SU-DHL-6 (cell line): ENCODE results near the gene CORO1C.

Experiments
- H2AFZ ChIP-seq: fragments of 200-600 bp; sonication (generic); 2 replicates; pipeline ENCODE4 v1.6.1; 2014; ENCODE audit warnings: low read depth, mild to moderate bottlenecking, moderate library complexity, mixed read lengths, antibody characterized with exemption, low read length; ENCODE audit not compliant: severe bottlenecking
- H3F3A ChIP-seq: fragments of 200-600 bp; shearing (Covaris generic); 2 replicates; pipeline ENCODE4 v1.6.0; 2016; ENCODE audit warnings: antibody characterized with exemption, mild to moderate bottlenecking; ENCODE audit not compliant: insufficient read depth
- H3K27ac ChIP-seq: fragments of 200-600 bp; sonication (generic); 2 replicates; pipeline ENCODE4 v1.5.1; 2016; ENCODE audit warnings: low read depth, mild to moderate bottlenecking, low read length, moderate library complexity, mixed read lengths
- H3K27me3 ChIP-seq: fragments of 200-600 bp; sonication (generic), shearing (Covaris generic); 2 replicates; pipeline ENCODE4 v1.6.0; 2014; ENCODE audit warnings: mild to moderate bottlenecking, low read length
- H3K36me3 ChIP-seq: fragments of 200-600 bp; sonication (generic); 2 replicates; pipeline ENCODE4 v1.6.1; 2014; ENCODE audit warnings: mild to moderate bottlenecking, low read length, mixed read lengths
- H3K4me2 ChIP-seq: fragments of 300-600, 200-600 bp; shearing (Covaris generic), sonication (generic); 2 replicates; pipeline ENCODE4 v1.6.0; 2014; ENCODE audit warnings: low read length, low read depth, mild to moderate bottlenecking; ENCODE audit not compliant: poor library complexity, severe bottlenecking
- H3K4me3 ChIP-seq: fragments of 200-600 bp; sonication (generic); 2 replicates; pipeline ENCODE4 v1.5.1; 2014; ENCODE audit warnings: antibody characterized with exemption, low read length, mild to moderate bottlenecking, mixed read lengths; ENCODE audit not compliant: insufficient read depth, poor library complexity, severe bottlenecking
- H3K79me2 ChIP-seq: fragments of 200-600 bp; sonication (generic); 2 replicates; pipeline ENCODE4 v1.6.1; 2014; ENCODE audit warnings: mild to moderate bottlenecking, low read length, moderate library complexity; ENCODE audit not compliant: insufficient read depth
- H3K9ac ChIP-seq: fragments of 200-600 bp; sonication (generic); 2 replicates; pipeline ENCODE4 v1.7.0; 2014; ENCODE audit warnings: mild to moderate bottlenecking, low read length
- H3K9me2 ChIP-seq: fragments of 200-600 bp; sonication (generic); replicated peaks from 2 replicates; pipeline ENCODE4 v1.6.1; 2014; ENCODE audit warnings: low read length; ENCODE audit not compliant: insufficient read depth
- H3K9me3 ChIP-seq: fragments of 200-600 bp; sonication (generic); 2 replicates; pipeline ENCODE4 v1.6.1; 2014; ENCODE audit warnings: low read length, mixed read lengths; ENCODE audit not compliant: insufficient read depth
- H4K20me1 ChIP-seq: fragments of 200-600 bp; sonication (generic); 2 replicates; pipeline ENCODE4 v1.6.1; 2014; ENCODE audit warnings: low read depth, mild to moderate bottlenecking, antibody characterized with exemption, low read length, moderate library complexity, mixed read lengths
- CTCF ChIP-seq: fragments of 200-600 bp; sonication (generic); IDR thresholded peaks from one replicate; pipeline ENCODE4 v1.5.1; 2017; ENCODE audit warnings: antibody characterized with exemption, mild to moderate bottlenecking, low read length, moderate library complexity; ENCODE audit not compliant: insufficient read depth, poor library complexity, severe bottlenecking
- EZH2phosphoT487 ChIP-seq: fragments of 200-600 bp; sonication (generic), shearing (Covaris generic); conservative IDR thresholded peaks from 2 replicates; pipeline ENCODE4 v1.6.1; 2018; ENCODE audit warnings: mild to moderate bottlenecking, antibody characterized with exemption, low read length, moderate library complexity, mixed read lengths

CORO1C gene

DNA sequence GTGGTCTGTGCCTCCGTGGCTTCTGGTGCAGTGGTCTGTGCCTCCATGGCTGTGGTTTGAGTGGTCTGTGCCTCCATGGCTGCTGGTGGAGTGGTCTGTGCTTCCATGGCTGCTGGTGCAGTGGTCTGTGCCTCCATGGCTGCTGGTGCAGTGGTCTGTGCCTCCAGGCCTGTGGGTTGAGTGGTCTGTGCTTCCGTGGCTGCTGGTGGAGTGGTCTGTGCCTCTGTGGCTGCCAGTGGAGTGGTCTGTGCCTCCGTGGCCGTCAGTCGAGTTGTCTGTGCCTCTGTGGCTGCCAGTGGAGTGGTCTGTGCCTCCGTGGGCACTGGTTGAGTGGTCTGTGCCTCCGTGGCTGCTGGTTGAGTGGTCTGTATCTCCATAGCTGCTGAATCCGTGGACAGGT, 107.7 kb downstream of the CORO1C start:
- Histone ChIP-seq H3K4me2 (no peak overlapping the region), H4K20me1 (no peaks in the 10 kb centered on the region), H3K27ac (no peak overlapping the region), H2AFZ (no peak overlapping the region), H3K36me3 (no peaks in the 10 kb centered on the region), H3K9ac (no peak overlapping the region), H3F3A (no peaks in the 10 kb centered on the region), H3K27me3 (no peaks in the 10 kb centered on the region), H3K4me3 (no peak overlapping the region), H3K9me2 (no peaks in the 10 kb centered on the region), H3K9me3 (no peaks in the 10 kb centered on the region), H3K79me2 (no peaks in the 10 kb centered on the region)
- TF ChIP-seq EZH2phosphoT487 (no peak), CTCF (no peak)

DNA sequence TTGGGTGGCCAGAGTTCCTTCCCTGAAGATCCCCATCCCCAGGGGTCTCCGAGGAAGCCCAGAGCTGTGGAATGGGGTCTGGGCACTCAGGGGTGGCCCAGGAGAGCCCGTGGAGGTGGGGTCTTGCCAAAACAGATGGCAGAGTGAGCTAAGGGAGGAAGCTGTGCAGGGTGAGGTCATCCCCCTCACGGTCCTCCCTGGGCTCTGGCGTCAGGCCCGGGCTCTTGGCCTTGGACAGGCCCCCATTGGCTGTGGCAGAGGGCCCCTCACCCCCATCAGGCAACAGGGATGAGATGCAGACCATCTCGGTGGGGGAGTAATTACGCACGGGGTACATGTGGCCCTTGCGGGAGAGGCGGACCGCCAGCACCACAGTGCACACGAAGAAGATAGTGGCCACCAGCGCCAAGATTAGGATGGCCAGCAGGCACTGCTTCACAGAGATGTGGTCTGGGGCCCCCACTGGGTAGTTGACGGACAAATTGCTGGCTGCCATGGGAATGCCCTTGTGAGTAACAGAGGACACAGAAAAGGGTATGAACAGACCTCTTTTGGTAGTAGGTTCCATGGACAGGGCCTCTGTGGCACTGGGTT, 108.3 kb downstream of the CORO1C start:
- H4K20me1 ChIP-seq: no peaks in the 10 kb centered on the region
- H3K4me3 ChIP-seq: no peak overlapping the region
- no peak overlapping the region for H3K27ac ChIP-seq
- H3K79me2 ChIP-seq: no peaks in the 10 kb centered on the region
- H3K36me3 ChIP-seq: no peaks in the 10 kb centered on the region
- H3K9ac ChIP-seq: no peak overlapping the region
- no peak overlapping the region for H3K4me2 ChIP-seq
- no peaks in the 10 kb centered on the region for H3K9me3 ChIP-seq
- no peaks in the 10 kb centered on the region for H3K9me2 ChIP-seq
- no peak for TF ChIP-seq EZH2phosphoT487
- TF ChIP-seq CTCF: no peak
- no peak overlapping the region for H2AFZ ChIP-seq
- no peaks in the 10 kb centered on the region for H3K27me3 ChIP-seq
- H3F3A ChIP-seq: no peaks in the 10 kb centered on the region

DNA sequence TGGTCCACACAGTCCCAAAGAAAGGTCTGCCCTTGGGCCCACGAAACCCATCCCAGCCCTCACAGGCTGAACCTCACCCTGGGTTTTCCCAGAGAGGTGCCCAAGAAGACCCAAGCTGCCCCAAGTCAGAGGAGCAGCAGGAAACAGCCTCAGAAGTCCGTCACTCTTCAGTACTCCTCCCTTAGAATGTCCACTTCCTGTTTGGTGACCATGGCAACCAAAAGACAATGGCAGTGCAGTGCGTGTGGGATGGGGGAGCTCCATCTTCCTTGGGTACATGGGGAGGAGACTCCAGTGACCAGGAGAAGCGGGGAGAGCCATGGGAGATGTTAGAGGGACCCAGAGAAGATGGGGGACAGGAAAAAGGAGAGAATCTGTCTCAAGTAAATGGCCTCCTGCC, 108.9 kb downstream of the CORO1C start:
- Histone ChIP-seq H3K9me2 (no peaks in the 10 kb centered on the region), H3K9me3 (no peaks in the 10 kb centered on the region), H3K9ac (no peak overlapping the region), H4K20me1 (no peaks in the 10 kb centered on the region), H3K4me2 (no peak overlapping the region), H3K4me3 (no peak overlapping the region), H3K27me3 (no peaks in the 10 kb centered on the region), H3K27ac (no peak overlapping the region), H2AFZ (no peak overlapping the region), H3F3A (no peaks in the 10 kb centered on the region), H3K36me3 (no peaks in the 10 kb centered on the region), H3K79me2 (no peaks in the 10 kb centered on the region)
- TF ChIP-seq CTCF (no peak), EZH2phosphoT487 (no peak)

DNA sequence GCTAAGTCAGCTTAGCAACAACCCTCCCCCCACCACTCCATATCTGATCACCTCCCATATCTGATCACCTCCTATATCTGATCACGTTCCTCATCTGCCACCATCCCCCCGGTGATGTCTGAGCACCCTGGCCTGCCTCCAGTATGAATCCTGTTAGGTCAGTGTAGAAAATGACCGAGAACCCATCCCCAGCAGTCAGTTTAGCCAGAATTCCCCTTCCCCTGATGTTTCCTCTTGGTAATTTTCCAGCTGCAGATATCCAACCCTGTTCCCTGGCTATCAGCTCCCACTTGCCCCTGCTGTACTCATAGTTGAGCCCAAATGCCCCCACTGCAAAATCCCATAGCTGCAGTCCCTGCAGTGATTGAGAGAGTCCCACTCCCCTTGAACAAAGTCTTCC, 110.2 kb downstream of the CORO1C start:
- no peaks in the 10 kb centered on the region for H3K79me2 ChIP-seq
- no peak overlapping the region for H3K4me3 ChIP-seq
- H3K4me2 ChIP-seq: no peak overlapping the region
- no peak overlapping the region for H3K27ac ChIP-seq
- peaks cover 1% of the 10 kb centered on the region; the same call in 1 of the 2 replicates for H3K9me3 ChIP-seq
- TF ChIP-seq EZH2phosphoT487 (no peak), CTCF (no peak)
- H3F3A ChIP-seq: no peaks in the 10 kb centered on the region
- H3K9me2 ChIP-seq: no peaks in the 10 kb centered on the region
- H3K9ac ChIP-seq: no peak overlapping the region
- no peak overlapping the region for H2AFZ ChIP-seq
- H3K27me3 ChIP-seq: no peaks in the 10 kb centered on the region
- H3K36me3 ChIP-seq: no peaks in the 10 kb centered on the region
- H4K20me1 ChIP-seq: no peaks in the 10 kb centered on the region
